K562 (cell line): ENCODE results near the gene CCL5. TPM values are rescaled to one million over a fixed set of nuclear protein-coding genes. Genes with fewer than 3 reads are reported as not detected.

Source experiments
- BRF1 ChIP-seq: IDR thresholded peaks from 3 replicates; pipeline ENCODE4 v1.6.1; 2011; ENCODE audit warnings: borderline replicate concordance, mild to moderate bottlenecking; ENCODE audit not compliant: insufficient read length; ENCODE audit errors: extremely low read depth
- COPS2 ChIP-seq: fragments of 450-650 bp; conservative IDR thresholded peaks from 2 replicates; pipeline ENCODE4 v1.6.1; 2016; ENCODE audit warnings: mild to moderate bottlenecking, moderate library complexity
- PHF21A ChIP-seq: fragments of 450-650 bp; IDR thresholded peaks from 2 replicates; pipeline ENCODE4 v1.6.1; 2017; ENCODE audit warnings: low read depth, borderline replicate concordance
- ZBTB40 ChIP-seq, 2 experiments: fragments of 450-650 bp in 1 of 2; sonication (generic) in 1 of 2; formaldehyde crosslinking in 1 of 2; IDR thresholded peaks; 2 replicates each; pipeline versions ENCODE4 v1.7.1 to v1.9.0; 2016 to 2022; ENCODE audit warnings: inconsistent platforms in 1 of 2, mild to moderate bottlenecking in 1 of 2, missing genetic modification reagents in 1 of 2
- ZNF407 ChIP-seq: fragments of 450-650 bp; IDR thresholded peaks from 2 replicates; pipeline ENCODE4 v1.6.1; 2016; ENCODE audit warnings: low read depth
- polyA plus RNA-seq, 8 experiments: library from polyadenylated mRNA; depleted of rRNA in 4 of 8; stranded (reverse) in 5 of 8; unstranded in 3 of 8; fragments of >200 nt; fragmentation: Nextera tagmentation in 2 of 8; fragmentation: Illumina TruSeq in 1 of 8; extraction: Ambion mirVana in 2 of 8; extraction: Trizol in 1 of 8; gene quantifications; 2 replicates each; pipeline versions ENCODE4 v1.2.1 to v1.2.3, GENCODE V29; 2011 to 2014; ENCODE audit warnings: inconsistent platforms in 1 of 8, missing spikeins in 1 of 8
- total RNA-seq, 7 experiments: library from RNA; depleted of rRNA in 6 of 7; stranded (reverse); fragments of >200 nt in 6 of 7; fragmentation: Illumina TruSeq in 2 of 7; extraction: Trizol in 2 of 7; gene quantifications; 2 replicates each; pipeline versions ENCODE4 v1.2.1 to v1.2.3, GENCODE V29; 2011 to 2021; ENCODE audit warnings: low replicate concordance in 1 of 7

The CCL5 gene
- total and polyA plus RNA-seq, 9 of the 15 experiments (the other 6 are each of a cell fraction or from before 2014, with no cell fraction given), result 0.18 to 0.59 (median 0.45) TPM; not detected in 1

- TF ChIP-seq ZBTB40 (IDR thresholded peaks at IDR 0.05), result no peak
- no peak for TF ChIP-seq ZBTB40 (CRISPR knock-in tag; IDR thresholded peaks at IDR 0.05)
- TF ChIP-seq PHF21A, result no peak
- no peak for TF ChIP-seq ZNF407
- TF ChIP-seq BRF1, result no peak
- no peak for TF ChIP-seq COPS2
- TF ChIP-seq, all 486 proteins: peak for 0
Measured at GRCh38 chr17:35918665-35919064, 38.5 kb upstream of the CCL5 start (continued).
